Thoracic aorta (tissue), 2 donors: ENCODE results near the gene ADGRA1. TPM values are rescaled to one million over a fixed set of nuclear protein-coding genes. Genes with fewer than 3 reads are reported as not detected.

ENCODE experiments used
- ATAC-seq: fragments of 150-250 bp; one replicate; pipeline ENCODE4 v1.8.0; 2017; ENCODE audit warnings: low read depth; ENCODE audit not compliant: insufficient number of reproducible peaks, low FRiP score
- DNase-seq: peaks from one replicate; pipeline ENCODE4 v3.0.0-alpha.2; 2020; ENCODE audit warnings: low spot score
- H3K27ac ChIP-seq, 2 donors: fragments of 200-600 bp; sonication (generic); 1 replicate in 1 of 2; 2 replicates in 1 of 2; pipeline ENCODE4 v1.5.1; 2016; ENCODE audit warnings: mild to moderate bottlenecking in 2 of 2, moderate library complexity in 2 of 2
- H3K27me3 ChIP-seq: fragments of 200-600 bp; sonication (generic); replicated peaks from 2 replicates; pipeline ENCODE4 v1.6.0; 2016; ENCODE audit warnings: mild to moderate bottlenecking; ENCODE audit not compliant: insufficient read depth
- H3K36me3 ChIP-seq: fragments of 200-600 bp; sonication (generic); one replicate; pipeline ENCODE4 v1.5.1; 2016
- H3K4me1 ChIP-seq, 2 donors: fragments of 200-600 bp; sonication (generic); 1 replicate in 1 of 2; 2 replicates in 1 of 2; pipeline versions ENCODE4 v1.5.1 to v1.6.0; 2016; ENCODE audit warnings: low read depth in 2 of 2, mild to moderate bottlenecking in 1 of 2; ENCODE audit not compliant: control insufficient read depth in 1 of 2
- H3K4me3 ChIP-seq: fragments of 200-600 bp; sonication (generic); 2 replicates; pipeline ENCODE4 v1.5.1; 2016; ENCODE audit warnings: mild to moderate bottlenecking
- H3K9me3 ChIP-seq: fragments of 200-600 bp; sonication (generic); 2 replicates; pipeline ENCODE4 v1.5.1; 2016
- total RNA-seq, 2 donors: library from RNA; depleted of rRNA; stranded (reverse); fragments of >200 nt; gene quantifications; one replicate each; pipeline versions ENCODE4 v1.1.0 to v1.2.3, GENCODE V29; 2016
- TF ChIP-seq, protein P1 (sequence below): fragments of 200-600 bp; sonication (generic); IDR thresholded peaks from one replicate; pipeline ENCODE4 v1.5.1; 2019; ENCODE audit warnings: antibody characterized with exemption

ADGRA1 gene
- total RNA-seq, 2 donors from 2014 or later = not detected

DNA sequence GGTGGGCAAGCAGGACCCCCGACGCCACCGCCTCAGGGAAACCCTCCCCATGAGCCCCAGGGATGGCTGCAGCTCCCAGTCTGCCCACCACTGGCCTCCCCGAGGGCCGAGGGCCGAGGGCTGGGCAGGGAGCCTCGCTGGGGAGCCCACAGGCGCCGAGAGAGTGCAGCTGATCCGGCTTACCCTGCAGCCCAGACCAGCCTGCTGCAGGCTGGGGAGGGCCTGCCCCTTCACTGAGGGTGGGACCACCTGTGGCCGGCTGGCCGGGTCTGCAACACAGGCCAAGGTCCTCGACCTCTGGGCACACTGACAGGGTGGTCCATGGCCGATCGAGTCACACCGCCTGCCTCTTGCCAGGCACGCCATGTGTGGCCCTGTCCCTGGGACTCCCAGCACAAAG lies 27.3 kb upstream of the ADGRA1 start:
- H3K9me3 ChIP-seq = no peaks in the 10 kb centered on the region
- ATAC-seq (no peak), DNase-seq (no peak)
- H3K4me1 ChIP-seq = no peaks in the 10 kb centered on the region
- H3K27ac ChIP-seq = no peak overlapping the region
- H3K27me3 ChIP-seq = no peaks in the 10 kb centered on the region
- no peaks in the 10 kb centered on the region for H3K36me3 ChIP-seq
- H3K4me3 ChIP-seq = no peak overlapping the region
- TF ChIP-seq, protein P1, sequence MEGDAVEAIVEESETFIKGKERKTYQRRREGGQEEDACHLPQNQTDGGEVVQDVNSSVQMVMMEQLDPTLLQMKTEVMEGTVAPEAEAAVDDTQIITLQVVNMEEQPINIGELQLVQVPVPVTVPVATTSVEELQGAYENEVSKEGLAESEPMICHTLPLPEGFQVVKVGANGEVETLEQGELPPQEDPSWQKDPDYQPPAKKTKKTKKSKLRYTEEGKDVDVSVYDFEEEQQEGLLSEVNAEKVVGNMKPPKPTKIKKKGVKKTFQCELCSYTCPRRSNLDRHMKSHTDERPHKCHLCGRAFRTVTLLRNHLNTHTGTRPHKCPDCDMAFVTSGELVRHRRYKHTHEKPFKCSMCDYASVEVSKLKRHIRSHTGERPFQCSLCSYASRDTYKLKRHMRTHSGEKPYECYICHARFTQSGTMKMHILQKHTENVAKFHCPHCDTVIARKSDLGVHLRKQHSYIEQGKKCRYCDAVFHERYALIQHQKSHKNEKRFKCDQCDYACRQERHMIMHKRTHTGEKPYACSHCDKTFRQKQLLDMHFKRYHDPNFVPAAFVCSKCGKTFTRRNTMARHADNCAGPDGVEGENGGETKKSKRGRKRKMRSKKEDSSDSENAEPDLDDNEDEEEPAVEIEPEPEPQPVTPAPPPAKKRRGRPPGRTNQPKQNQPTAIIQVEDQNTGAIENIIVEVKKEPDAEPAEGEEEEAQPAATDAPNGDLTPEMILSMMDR = no peak

GRCh38 chr10:133060881-133061280 lies 26.8 kb upstream of the ADGRA1 start:
- Histone ChIP-seq H3K27ac (no peak overlapping the region), H3K4me3 (no peak overlapping the region), H3K9me3 (no peaks in the 10 kb centered on the region), H3K4me1 (no peaks in the 10 kb centered on the region), H3K27me3 (no peaks in the 10 kb centered on the region), H3K36me3 (no peaks in the 10 kb centered on the region)
- TF ChIP-seq, protein P1 = no peak
- ATAC-seq (no peak), DNase-seq (no peak)

- no peaks in the 10 kb centered on the region for H3K9me3 ChIP-seq
- TF ChIP-seq, protein P1 = no peak
- no peaks in the 10 kb centered on the region for H3K36me3 ChIP-seq
- ATAC-seq (no peak), DNase-seq (no peak)
- no peaks in the 10 kb centered on the region for H3K27me3 ChIP-seq
- H3K4me1 ChIP-seq = no peaks in the 10 kb centered on the region
- no peak overlapping the region for H3K4me3 ChIP-seq
- H3K27ac ChIP-seq = no peak overlapping the region
Observed at GRCh38 chr10:133061296-133062038, 26.3 kb upstream of the ADGRA1 start.

GRCh38 chr10:133062085-133062484 lies 25.6 kb upstream of the ADGRA1 start:
- Histone ChIP-seq H3K4me3 (no peak overlapping the region), H3K27ac (no peak overlapping the region), H3K4me1 (peaks cover 0 to 1% of the 10 kb centered on the region in 2 donors), H3K36me3 (no peaks in the 10 kb centered on the region), H3K9me3 (no peaks in the 10 kb centered on the region), H3K27me3 (no peaks in the 10 kb centered on the region)
- ATAC-seq (no peak), DNase-seq (no peak)
- TF ChIP-seq, protein P1 = no peak

GRCh38 chr10:133062635-133063034 lies 25.1 kb upstream of the ADGRA1 start:
- no peaks in the 10 kb centered on the region for H3K27me3 ChIP-seq
- H3K36me3 ChIP-seq = no peaks in the 10 kb centered on the region
- H3K4me1 ChIP-seq = peaks cover 0 to 7% of the 10 kb centered on the region in 2 donors
- no peak for ATAC-seq
- no peaks in the 10 kb centered on the region for H3K9me3 ChIP-seq
- no peak overlapping the region for H3K4me3 ChIP-seq
- no peak overlapping the region for H3K27ac ChIP-seq
- no peak for DNase-seq
- TF ChIP-seq, protein P1 = no peak
